IPS-NIHi7 (cell line): ENCODE measurements around the gene IARS2.
"Not testable (repeated sequence)": the region's sequence is repeated elsewhere in the genome, so short reads cannot be mapped to it uniquely, and the experiment has no call there.

Source experiments
- DNase-seq: peaks from one replicate; pipeline ENCODE4 v3.0.0; 2012; ENCODE audit warnings: mixed read lengths; ENCODE audit errors: extremely low spot score

Gene IARS2

GRCh38 chr1:220164517-220164916 is 70.6 kb downstream of the IARS2 start:
- no peak for DNase-seq

DNA sequence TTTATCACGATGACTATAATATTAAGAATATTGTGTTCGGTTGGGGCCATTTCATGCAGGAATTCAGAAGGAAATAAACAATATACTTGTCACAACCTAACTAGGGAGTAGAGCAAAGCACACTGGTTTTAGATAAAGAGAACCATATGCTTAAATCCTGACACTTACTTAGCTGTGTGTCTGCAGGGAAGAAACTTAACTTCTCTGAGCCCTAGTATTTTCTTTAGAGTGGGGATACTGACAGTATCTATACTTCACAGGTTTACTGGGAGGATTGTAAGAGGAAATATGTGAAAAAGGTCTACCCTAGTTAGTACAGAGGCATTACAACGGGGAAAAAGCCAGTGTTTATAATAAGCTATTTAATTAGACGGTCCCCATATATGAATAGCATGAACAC is 72.9 kb downstream of the IARS2 start:
- no peak for DNase-seq

DNA sequence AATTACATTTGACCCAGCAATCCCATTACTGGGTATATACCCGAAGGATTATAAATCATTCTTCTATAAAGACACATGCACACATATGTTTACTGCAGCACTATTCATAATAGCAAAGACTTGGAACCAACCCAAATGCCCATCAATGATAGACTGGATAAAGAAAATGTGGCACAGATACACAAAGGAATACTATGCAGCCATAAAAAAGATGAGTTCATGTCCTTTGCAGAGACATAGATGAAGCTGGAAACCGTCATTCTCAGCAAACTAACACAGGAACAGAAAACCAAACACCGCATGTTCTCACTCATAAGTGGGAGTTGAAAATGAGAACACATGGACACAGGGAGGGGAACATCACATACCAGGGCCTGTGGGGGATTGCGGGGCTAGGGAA is 76.0 kb downstream of the IARS2 start:
- DNase-seq: not testable (repeated sequence)

- no peak for DNase-seq
These were observed 77.0 kb downstream of the IARS2 start for GRCh38 chr1:220170836-220171526.

- DNase-seq: no peak
These were observed 82.6 kb downstream of the IARS2 start for GRCh38 chr1:220176540-220176939.

DNA sequence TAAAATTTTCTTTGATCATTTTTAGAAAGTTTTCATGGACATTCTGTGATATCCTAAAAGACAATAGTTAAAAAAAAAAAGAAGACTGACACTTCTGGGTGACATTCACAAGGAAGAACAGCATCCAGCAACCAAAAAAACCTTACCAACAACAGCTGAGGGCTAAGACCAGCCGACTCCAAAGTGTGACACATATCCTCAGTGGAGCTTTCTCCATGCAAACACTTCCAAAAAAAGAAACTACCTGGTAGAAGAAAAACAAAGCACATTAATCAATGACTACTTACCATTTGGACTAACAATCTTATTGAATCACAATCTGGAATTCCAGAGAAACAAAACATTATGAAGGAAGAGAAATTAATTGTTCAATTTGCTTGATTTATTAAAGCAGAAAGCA is 88.2 kb downstream of the IARS2 start:
- no peak for DNase-seq

DNA sequence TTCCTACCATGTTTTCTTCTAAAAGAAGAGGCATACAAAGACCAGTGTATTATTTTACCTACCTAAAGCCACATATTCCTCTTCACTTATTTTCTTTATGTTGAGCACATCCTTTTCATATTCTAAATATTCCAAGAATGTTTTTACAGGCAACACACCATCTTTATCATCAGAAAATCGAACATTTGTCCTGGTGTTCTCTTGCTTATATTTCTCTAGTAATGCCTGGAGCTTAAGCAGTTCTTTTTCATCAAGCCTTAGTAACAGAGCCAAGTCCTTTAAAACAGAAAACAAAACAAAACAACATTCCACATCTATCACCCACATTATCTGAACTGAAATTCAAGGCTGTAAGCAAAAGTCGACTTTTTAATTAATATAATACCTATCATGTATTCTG is 88.7 kb downstream of the IARS2 start:
- DNase-seq: no peak

DNA sequence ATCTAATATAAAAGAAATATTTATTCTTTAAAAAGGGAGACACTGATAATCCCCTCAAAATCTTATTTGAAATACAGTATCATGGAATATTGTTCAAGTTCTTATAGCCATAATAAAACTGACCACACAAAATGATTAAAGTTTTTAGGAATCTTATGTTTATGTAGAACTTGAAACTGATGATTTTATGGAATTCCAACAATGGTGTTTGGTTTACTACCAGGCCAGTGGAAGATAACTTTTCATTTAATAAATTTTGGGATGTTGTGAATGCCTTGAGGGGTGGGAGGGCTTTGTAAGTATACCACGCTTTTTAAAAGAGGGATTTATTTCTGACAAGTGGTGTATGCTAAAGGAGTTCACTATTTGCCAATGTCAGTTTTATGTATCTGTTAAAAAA is 90.6 kb downstream of the IARS2 start:
- DNase-seq: no peak

DNA sequence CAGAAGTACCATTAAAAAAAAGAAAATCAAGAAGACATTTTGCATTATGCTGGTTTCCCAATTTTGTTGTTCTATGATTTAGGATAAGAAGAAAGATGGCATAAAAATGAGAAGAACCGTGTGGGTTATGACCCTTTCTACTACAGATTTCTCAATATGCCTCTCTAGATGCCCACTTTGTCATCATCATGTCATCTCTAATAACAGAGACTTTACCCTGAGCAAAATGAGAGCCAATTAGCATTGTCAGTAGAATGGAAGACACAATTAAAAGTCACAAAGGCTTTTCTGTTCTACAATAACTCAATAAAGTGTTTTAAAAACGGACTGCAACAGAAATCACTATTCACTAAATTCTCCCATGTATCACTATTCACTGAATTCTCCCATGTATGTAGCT is 92.8 kb downstream of the IARS2 start:
- DNase-seq: no peak

DNA sequence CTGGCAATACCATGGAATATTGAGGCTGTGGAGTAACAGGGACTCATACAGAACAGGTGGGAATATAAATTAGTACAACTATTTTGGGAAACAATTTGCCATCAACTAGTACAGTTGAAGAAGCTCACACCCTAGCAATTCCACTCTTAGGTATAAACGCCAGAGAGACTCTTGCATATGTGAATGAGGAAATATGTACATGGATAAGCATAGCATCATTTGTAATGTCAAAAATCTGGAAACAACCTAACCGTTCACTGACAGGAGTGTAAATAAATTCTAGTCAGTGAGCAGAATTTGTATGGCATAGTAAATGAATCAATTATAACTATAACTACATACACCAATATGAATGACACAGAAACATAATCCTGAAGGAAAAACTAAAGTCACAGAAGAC is 94.6 kb downstream of the IARS2 start:
- DNase-seq: no peak

DNA sequence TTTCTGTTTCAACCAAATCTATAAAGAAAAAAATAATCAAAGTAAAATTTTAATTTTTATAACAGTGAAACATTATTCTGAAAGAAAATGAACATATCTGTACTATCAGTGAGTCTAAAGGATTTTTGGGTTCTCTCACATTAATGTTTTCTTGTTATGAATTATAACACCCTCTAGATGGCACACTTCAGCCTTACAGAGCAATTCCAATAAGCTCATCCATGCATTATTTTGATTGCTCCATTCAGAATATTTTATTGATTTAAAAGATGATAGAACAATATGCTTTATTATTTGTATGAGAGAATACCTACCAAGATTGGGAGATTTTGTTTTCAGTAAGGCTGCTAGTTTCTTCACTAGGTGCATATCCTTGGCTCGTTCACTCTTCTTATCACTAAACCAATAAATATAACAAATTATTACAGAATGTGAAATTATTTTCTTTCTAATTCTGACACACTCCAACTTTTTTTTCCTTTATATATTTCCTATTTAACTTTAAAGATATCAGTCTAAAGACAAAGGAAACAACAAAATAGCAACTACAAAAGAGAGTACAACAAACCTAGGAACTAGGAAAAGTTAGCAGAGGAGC is 95.9 kb downstream of the IARS2 start:
- DNase-seq: no peak

DNA sequence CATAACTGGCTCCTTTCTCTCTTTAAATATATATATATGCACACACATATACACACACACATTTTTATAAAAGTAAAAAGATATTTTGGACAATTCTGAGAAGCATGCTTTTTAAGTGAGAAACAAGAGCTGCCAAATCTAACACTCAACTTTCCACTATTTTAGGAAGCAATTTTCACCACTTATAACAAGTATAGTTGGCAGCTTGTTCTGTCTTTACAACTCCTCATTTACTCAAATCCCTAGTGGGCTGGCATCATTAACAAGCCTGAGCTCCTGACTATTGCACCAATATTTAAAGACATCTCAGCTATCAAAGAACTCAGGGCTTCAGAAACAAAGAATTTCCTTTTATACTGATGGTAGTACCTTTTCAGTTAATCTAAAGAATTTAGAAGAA is 101.8 kb downstream of the IARS2 start:
- DNase-seq: no peak
